Left lung (tissue), 10 donors: ENCODE measurements around the gene ARHGAP30. TPM values are rescaled to one million over a fixed set of nuclear protein-coding genes. Genes with fewer than 3 reads are reported as not detected.
"Not testable (repeated sequence)": the region's sequence is repeated elsewhere in the genome, so short reads cannot be mapped to it uniquely, and the experiment has no call there.

ENCODE experiments used
- ATAC-seq: fragments of 200-7000 bp; cut with Tn5 transposase; one replicate; pipeline ENCODE4 v1.9.1; 2020; ENCODE audit warnings: moderate library complexity
- DNase-seq, 4 donors: peaks; one replicate each; pipeline ENCODE4 v3.0.0-alpha.2; 2013 to 2020
- H3K27ac ChIP-seq, 2 donors: fragments of 200-600 bp; sonication (generic) in 1 of 2; one replicate each; pipeline versions ENCODE4 v1.5.0 to v1.8.0; 2020 to 2021
- H3K27me3 ChIP-seq, 2 donors: fragments of 200-600 bp; sonication (generic) in 1 of 2; one replicate each; pipeline versions ENCODE4 v1.5.0 to v1.8.0; 2020 to 2021
- H3K36me3 ChIP-seq, 2 donors: fragments of 200-600 bp; sonication (generic) in 1 of 2; one replicate each; pipeline versions ENCODE4 v1.5.0 to v1.8.0; 2020 to 2021
- H3K4me1 ChIP-seq, 2 donors: fragments of 200-600 bp; one replicate each; pipeline ENCODE4 v1.8.0; 2021
- H3K4me3 ChIP-seq, 2 donors: fragments of 200-600 bp; sonication (generic) in 1 of 2; one replicate each; pipeline versions ENCODE4 v1.5.0 to v1.8.0; 2020 to 2021; ENCODE audit warnings: mild to moderate bottlenecking in 1 of 2
- H3K9me3 ChIP-seq, 2 donors: fragments of 200-600 bp; sonication (generic) in 1 of 2; one replicate each; pipeline versions ENCODE4 v1.5.0 to v1.8.0; 2020 to 2021
- intact Hi-C, 2 donors: fragments of 100-400 bp; cut with DNase I; formaldehyde crosslinking; loops; one replicate each; pipeline versions ENCODE4 v1.11.2 to v1.14.2; 2022
- polyA plus RNA-seq, 6 donors: library from polyadenylated mRNA; unstranded; fragments of 120-200 nt; gene quantifications; one replicate each; pipeline ENCODE4 v1.2.1, GENCODE V29; 2013; ENCODE audit not compliant: insufficient read length in 6 of 6
- total RNA-seq, 2 donors: library from RNA; stranded (reverse); fragmentation: NEBNext Ultra II Directional; extraction: Animal tissue kit (Norgen Biotek cat#: 25700); gene quantifications; one replicate each; pipeline ENCODE4 v1.2.1, GENCODE V29; 2021
- TF ChIP-seq, protein P1 (sequence below), 2 donors: fragments of 200-600 bp; sonication (generic) in 1 of 2; IDR thresholded peaks; one replicate each; pipeline versions ENCODE4 v1.5.0 to v1.8.0; 2021; ENCODE audit warnings: antibody characterized with exemption in 2 of 2
- donor health status: DM: no; HTN: yes; CAD: no.
- donor health status: DM: no; HTN: no; CAD: no.

The ARHGAP30 gene
- total and polyA plus RNA-seq, 8 donors: 3.0 to 57.7 (median 4.2) TPM

GRCh38 chr1:161017756-161018630, 51.7 kb downstream of the ARHGAP30 start:
- TF ChIP-seq, protein P1, sequence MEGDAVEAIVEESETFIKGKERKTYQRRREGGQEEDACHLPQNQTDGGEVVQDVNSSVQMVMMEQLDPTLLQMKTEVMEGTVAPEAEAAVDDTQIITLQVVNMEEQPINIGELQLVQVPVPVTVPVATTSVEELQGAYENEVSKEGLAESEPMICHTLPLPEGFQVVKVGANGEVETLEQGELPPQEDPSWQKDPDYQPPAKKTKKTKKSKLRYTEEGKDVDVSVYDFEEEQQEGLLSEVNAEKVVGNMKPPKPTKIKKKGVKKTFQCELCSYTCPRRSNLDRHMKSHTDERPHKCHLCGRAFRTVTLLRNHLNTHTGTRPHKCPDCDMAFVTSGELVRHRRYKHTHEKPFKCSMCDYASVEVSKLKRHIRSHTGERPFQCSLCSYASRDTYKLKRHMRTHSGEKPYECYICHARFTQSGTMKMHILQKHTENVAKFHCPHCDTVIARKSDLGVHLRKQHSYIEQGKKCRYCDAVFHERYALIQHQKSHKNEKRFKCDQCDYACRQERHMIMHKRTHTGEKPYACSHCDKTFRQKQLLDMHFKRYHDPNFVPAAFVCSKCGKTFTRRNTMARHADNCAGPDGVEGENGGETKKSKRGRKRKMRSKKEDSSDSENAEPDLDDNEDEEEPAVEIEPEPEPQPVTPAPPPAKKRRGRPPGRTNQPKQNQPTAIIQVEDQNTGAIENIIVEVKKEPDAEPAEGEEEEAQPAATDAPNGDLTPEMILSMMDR (IDR thresholded peaks at IDR 0.05): no peak
- Histone ChIP-seq H3K4me1 (peaks cover 19 to 74% of the 10 kb centered on the region in 2 donors), H3K36me3 (no peaks in the 10 kb centered on the region), H3K4me3 (peak overlapping the region in 1 of 2 donors; percentile 93), H3K27ac (peak overlapping the region; percentile 58 to 93), H3K9me3 (no peaks in the 10 kb centered on the region), H3K27me3 (no peaks in the 10 kb centered on the region)
- DNase-seq: no peak
- intact Hi-C loops: no loop called here
- ATAC-seq: peak; percentile 0

- peaks cover 24 to 82% of the 10 kb centered on the region in 2 donors for H3K4me1 ChIP-seq
- ATAC-seq, H3K4me3 ChIP-seq, H3K27me3 ChIP-seq, intact Hi-C loops, H3K36me3 ChIP-seq, DNase-seq, H3K9me3 ChIP-seq: not testable (repeated sequence)
- peak overlapping the region; percentile 58 to 93 for H3K27ac ChIP-seq
Measured at GRCh38 chr1:161017181-161017580, 52.5 kb downstream of the ARHGAP30 start.

DNA sequence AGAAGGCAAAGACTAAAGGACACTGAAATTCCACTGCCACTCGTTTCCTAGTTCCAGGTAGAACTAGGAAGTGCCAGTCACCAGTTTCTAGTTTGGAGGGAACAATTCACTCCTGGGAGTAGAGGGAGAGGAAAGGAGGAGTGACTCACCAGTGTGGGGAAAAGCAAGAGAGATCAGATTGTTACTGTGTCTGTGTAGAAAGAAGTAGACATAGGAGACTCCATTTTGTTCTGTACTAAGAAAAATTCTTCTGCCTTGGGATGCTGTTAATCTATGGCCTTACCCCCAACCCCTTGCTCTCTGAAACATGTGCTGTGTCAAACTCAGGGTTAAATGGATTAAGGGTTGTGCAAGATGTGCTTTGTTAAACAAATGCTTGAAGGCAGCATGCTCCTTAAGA, 53.0 kb downstream of the ARHGAP30 start:
- Histone ChIP-seq H3K27ac (peak overlapping the region; percentile 62 to 93), H3K4me1 (peaks cover 24 to 87% of the 10 kb centered on the region in 2 donors)
- H3K27me3 ChIP-seq, intact Hi-C loops, H3K36me3 ChIP-seq, H3K4me3 ChIP-seq, H3K9me3 ChIP-seq, DNase-seq: not testable (repeated sequence)
- ATAC-seq: peak; percentile 5

- no peaks in the 10 kb centered on the region for H3K27me3 ChIP-seq
- peaks cover 19 to 91% of the 10 kb centered on the region in 2 donors for H3K4me1 ChIP-seq
- intact Hi-C loops: no loop called here
- H3K36me3 ChIP-seq: no peaks in the 10 kb centered on the region
- ATAC-seq (peak; percentile 81), DNase-seq (peak; percentile 78 to 92 (median 92))
- H3K4me3 ChIP-seq: peak overlapping the region in 1 of 2 donors; percentile 25
- H3K9me3 ChIP-seq: no peaks in the 10 kb centered on the region
- H3K27ac ChIP-seq: peak overlapping the region; percentile 91 to 93
- TF ChIP-seq, protein P1 (IDR thresholded peaks at IDR 0.05): no peak
Measured at GRCh38 chr1:161013488-161014230, 56.0 kb downstream of the ARHGAP30 start.

- Histone ChIP-seq H3K4me1 (peaks cover 16 to 89% of the 10 kb centered on the region in 2 donors), H3K36me3 (no peaks in the 10 kb centered on the region), H3K9me3 (no peaks in the 10 kb centered on the region), H3K27ac (peak overlapping the region; percentile 91 to 93), H3K27me3 (no peaks in the 10 kb centered on the region), H3K4me3 (peak overlapping the region in 1 of 2 donors; percentile 25)
- DNase-seq (peak in 1 of 4 donors; percentile 44), ATAC-seq (peak; percentile 11)
- intact Hi-C loops: no loop called here
- TF ChIP-seq, protein P1 (IDR thresholded peaks at IDR 0.05): no peak
Measured at GRCh38 chr1:161013131-161013487, 56.6 kb downstream of the ARHGAP30 start.

GRCh38 chr1:161012420-161012819, 57.3 kb downstream of the ARHGAP30 start:
- Histone ChIP-seq H3K36me3 (no peaks in the 10 kb centered on the region), H3K27me3 (no peaks in the 10 kb centered on the region), H3K27ac (peak overlapping the region; percentile 91 to 93), H3K4me3 (no peak overlapping the region), H3K9me3 (no peaks in the 10 kb centered on the region), H3K4me1 (peaks cover 16 to 88% of the 10 kb centered on the region in 2 donors)
- no peak for DNase-seq
- TF ChIP-seq, protein P1 (IDR thresholded peaks at IDR 0.05): no peak
- intact Hi-C loops: no loop called here
- ATAC-seq: no peak
